HG03196 (cell line): ENCODE measurements around the gene DCLK1.

Experiments used
- ATAC-seq: cut with Tn5 transposase; IDR thresholded peaks from one replicate; pipeline ENCODE4 v1.9.1; 2021; ENCODE audit not compliant: unreplicated experiment

DCLK1 gene

GRCh38 chr13:35874704-35875103 is 256.5 kb downstream of the DCLK1 start:
- no peak for ATAC-seq

GRCh38 chr13:35872369-35872768 is 258.8 kb downstream of the DCLK1 start:
- ATAC-seq, result no peak

DNA sequence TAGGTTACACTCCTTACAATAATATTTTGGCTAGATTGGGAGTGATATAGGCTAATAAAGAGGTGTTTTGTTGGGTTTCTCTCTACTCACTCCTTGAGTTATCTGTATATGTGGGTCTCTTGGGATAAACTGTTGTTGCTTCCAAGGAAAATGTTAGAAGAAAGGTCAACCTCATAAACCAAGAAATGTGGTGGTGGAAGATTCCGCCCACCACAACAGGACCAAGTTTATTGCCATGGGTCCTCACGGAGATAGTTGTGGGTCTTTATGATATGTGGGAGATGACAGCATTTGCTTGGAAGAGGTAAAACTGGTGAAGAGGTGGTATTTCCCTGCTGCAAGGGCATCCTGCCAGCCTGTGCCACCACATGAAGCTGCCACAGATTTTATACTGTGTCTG is 259.6 kb downstream of the DCLK1 start:
- ATAC-seq, result no peak

DNA sequence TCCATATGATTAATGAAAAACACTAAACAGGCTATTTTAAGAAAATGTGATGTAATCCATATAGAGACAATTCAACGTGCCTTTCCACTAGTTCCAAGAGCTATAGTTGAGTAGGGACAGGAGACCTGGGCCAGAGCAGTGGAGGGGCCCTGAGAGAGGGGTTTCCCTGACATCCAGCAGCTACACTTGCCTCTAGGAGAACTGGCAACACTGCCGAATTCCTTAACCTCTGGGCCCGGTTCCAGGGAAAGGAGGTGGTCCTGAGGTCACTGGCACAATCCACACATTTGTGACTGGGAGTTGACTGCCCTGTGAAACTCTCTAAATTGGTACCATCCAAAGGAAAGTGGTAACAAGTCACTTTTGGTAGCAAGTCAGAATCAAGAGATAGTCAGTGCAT is 264.4 kb downstream of the DCLK1 start:
- ATAC-seq, result no peak

GRCh38 chr13:35865341-35866240 is 265.6 kb downstream of the DCLK1 start:
- ATAC-seq, result no peak

GRCh38 chr13:35860661-35861060 is 270.5 kb downstream of the DCLK1 start:
- no peak for ATAC-seq

DNA sequence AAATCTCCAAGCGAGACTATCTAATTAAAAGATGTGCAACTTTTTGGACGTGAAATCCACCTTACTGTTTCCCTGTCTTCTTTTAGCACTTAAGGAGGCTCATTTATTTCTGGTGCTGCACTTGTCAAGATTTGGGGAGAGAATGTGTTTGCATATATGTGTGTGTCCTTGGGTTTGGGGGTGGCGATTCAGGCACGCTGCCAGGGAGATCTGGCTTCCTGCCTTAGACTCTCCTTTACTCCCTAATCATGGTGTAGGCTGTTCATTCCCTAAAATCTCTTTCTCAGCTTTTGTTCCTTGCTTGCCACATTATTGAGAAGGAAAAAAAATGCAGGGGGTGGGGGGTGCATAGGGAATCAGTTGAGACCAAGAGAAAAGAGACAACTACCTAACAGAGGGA is 271.2 kb downstream of the DCLK1 start:
- no peak for ATAC-seq

DNA sequence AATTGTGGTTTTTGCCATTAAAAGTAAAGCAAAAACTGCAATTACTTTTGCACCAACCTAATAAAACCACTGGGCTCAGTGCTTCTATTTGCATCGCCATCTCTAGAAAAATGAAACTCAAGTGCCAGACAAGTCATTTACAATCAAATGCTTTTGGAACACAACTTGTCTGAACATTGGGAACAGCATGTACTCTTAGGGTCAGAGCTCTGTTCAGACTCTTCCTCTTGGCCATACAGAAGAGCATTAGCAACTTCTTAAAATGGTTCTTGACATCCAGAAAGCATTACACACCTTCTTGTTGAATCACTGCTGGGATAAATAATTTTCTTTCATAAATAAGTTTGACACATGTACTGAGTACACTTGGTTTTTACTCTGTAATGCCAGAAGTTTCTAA is 272.5 kb downstream of the DCLK1 start:
- ATAC-seq, result no peak

- no peak for ATAC-seq
These were observed 273.4 kb downstream of the DCLK1 start for GRCh38 chr13:35857769-35858168.

DNA sequence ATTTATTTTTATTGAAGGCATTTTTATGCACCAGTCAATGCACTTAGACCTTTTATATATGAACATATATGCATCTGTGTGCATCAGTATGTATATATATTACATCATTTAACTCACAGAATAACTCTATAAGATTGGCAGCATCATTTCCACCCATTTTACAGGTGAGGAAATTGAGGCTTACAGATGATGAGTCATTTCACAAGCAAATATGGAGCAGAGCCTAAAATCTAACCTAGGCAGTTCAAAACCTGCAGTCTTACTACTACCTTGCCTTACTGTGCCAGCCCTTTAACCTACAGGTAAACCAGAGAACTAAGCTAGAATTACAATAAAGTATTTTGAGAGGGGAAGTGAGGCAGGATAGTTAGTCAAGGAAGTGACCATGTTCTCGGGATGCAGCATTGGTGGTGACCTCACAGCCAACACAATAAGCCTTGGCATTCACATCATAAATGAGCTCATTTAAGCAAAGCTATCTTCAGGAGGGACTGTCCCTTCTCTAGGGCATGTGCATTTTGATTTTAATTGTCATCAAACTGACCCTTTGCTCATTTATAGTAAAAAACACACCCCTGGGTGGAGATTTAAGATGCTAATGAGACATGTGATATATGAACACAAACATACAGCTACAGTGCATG is 274.3 kb downstream of the DCLK1 start:
- no peak for ATAC-seq

GRCh38 chr13:35856084-35856483 is 275.1 kb downstream of the DCLK1 start:
- no peak for ATAC-seq

GRCh38 chr13:35855531-35856019 is 275.6 kb downstream of the DCLK1 start:
- ATAC-seq, result no peak

GRCh38 chr13:35854286-35854685 is 276.9 kb downstream of the DCLK1 start:
- no peak for ATAC-seq

- no peak for ATAC-seq
These were observed 279.3 kb downstream of the DCLK1 start for GRCh38 chr13:35851881-35852280.

DNA sequence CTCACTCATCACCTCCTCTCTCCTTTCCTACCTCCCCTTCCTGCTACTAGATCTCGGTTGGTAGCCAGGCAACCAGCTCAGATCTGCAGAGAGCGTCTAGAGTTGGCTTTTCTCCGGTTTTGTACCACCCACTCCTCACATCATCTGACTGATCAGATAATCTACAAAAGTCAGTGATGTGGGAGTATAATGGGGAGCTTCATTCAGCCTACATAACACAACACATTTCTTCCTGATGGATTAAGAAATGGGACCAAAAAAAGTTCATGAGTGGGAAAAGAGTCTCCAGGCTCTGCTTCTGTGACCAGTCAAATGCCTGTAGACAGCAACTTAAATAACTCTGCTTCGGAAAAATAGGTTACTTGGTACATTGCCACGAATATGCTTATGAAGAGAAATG is 279.8 kb downstream of the DCLK1 start:
- no peak for ATAC-seq

- ATAC-seq, result no peak
These were observed 280.6 kb downstream of the DCLK1 start for GRCh38 chr13:35850569-35850968.

GRCh38 chr13:35849256-35849644 is 281.9 kb downstream of the DCLK1 start:
- no peak for ATAC-seq

GRCh38 chr13:35848336-35849255 is 282.6 kb downstream of the DCLK1 start:
- no peak for ATAC-seq

DNA sequence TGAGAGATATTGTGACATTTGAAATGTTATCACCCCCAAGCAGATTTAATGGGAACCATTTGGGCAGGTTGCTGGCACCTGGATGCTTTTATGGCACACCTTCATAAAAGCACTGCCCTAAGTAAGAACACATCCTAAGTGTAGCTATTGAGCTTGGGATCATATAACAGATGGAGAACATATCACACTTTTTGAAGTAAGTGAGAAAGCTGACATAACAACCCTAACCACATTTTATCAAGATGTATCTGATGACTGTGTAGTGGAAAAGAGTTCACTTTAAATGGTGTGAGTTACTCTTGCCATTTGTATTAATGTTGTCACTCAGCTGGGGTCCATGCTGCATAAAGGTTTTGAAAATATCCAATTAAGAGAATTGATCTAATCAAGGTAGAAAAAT is 287.9 kb downstream of the DCLK1 start:
- no peak for ATAC-seq

- ATAC-seq, result no peak
These were observed 290.1 kb downstream of the DCLK1 start for GRCh38 chr13:35841060-35841521.

- no peak for ATAC-seq
These were observed 291.4 kb downstream of the DCLK1 start for GRCh38 chr13:35839806-35840205.
